Measurements from ENCODE around the gene MYO5A.
"Not testable (repeated sequence)": the region's sequence is repeated elsewhere in the genome, so short reads cannot be mapped to it uniquely, and the experiment has no call there.

GRCh38 chr15:52551186-52551585, 22.5 kb upstream of the MYO5A start:
- TF ChIP-seq CTCF (IDR thresholded peaks at IDR 0.05; ENCODE audit: insufficient read depth, low read length, poor library complexity, severe bottlenecking); EZH2phosphoT487 (conservative IDR thresholded peaks at IDR 0.05; ENCODE audit: low read length): not testable (repeated sequence)

Measured in SU-DHL-6 (cell line).